ENCODE data around the gene DNM3. TPM values are rescaled to one million over a fixed set of nuclear protein-coding genes. Genes with fewer than 3 reads are reported as not detected.

Gene DNM3
- total RNA-seq, 8 experiments from 2014 or later = 6.1 to 29.1 (median 13.5) TPM

- no peak overlapping the region for H3K27ac ChIP-seq
- ATAC-seq (replicated peaks in 6 of 8) = no peak
- in situ Hi-C loops (cut with MboI; ENCODE audit: low pct_unique_long_range_greater_than_20kb in 2 of 9, low sequenced_read_pairs in 9 of 9, unreplicated experiment in 9 of 9) = no loop called here
- H3K4me1 ChIP-seq (replicated peaks in 1 of 2) = peaks cover 19 to 27% of the 10 kb centered on the region in 2 donors
- no peak overlapping the region for H3K4me3 ChIP-seq
- WGBS, 10 experiments = 86 to 100% (median 95%) methylated on average over 1 to 2 of the region's 2 CpGs; no CpG with 5 or more reads in 3 of the 10 experiments
These were observed 484.8 kb downstream of the DNM3 start for GRCh38 chr1:172326136-172326535.

GRCh38 chr1:172328266-172328665 lies 487.0 kb downstream of the DNM3 start:
- H3K4me1 ChIP-seq (replicated peaks in 1 of 2) = peaks cover 3 to 5% of the 10 kb centered on the region in 2 donors
- ATAC-seq (replicated peaks in 6 of 8) = no peak
- no peak overlapping the region for H3K4me3 ChIP-seq
- in situ Hi-C loops (cut with MboI; ENCODE audit: low pct_unique_long_range_greater_than_20kb in 2 of 9, low sequenced_read_pairs in 9 of 9, unreplicated experiment in 9 of 9) = no loop called here
- no peak overlapping the region for H3K27ac ChIP-seq
- WGBS, 10 experiments = 40 to 88% (median 75%) methylated on average over 1 to 4 of the region's 4 CpGs

- 58 to 95% (median 81%) methylated on average over 1 to 4 of the region's 4 CpGs; no CpG with 5 or more reads in 2 of the 10 experiments for WGBS, 10 experiments
- in situ Hi-C loops (cut with MboI; ENCODE audit: low pct_unique_long_range_greater_than_20kb in 2 of 9, low sequenced_read_pairs in 9 of 9, unreplicated experiment in 9 of 9) = no loop called here
These were observed 490.9 kb downstream of the DNM3 start for GRCh38 chr1:172332230-172332629.

GRCh38 chr1:172335377-172335776 lies 494.1 kb downstream of the DNM3 start:
- H3K4me3 ChIP-seq = no peak overlapping the region
- no peaks in the 10 kb centered on the region for H3K4me1 ChIP-seq (replicated peaks in 1 of 2)
- no peak overlapping the region for H3K27ac ChIP-seq
- in situ Hi-C loops (cut with MboI; ENCODE audit: low pct_unique_long_range_greater_than_20kb in 2 of 9, low sequenced_read_pairs in 9 of 9, unreplicated experiment in 9 of 9) = no loop called here
- no peak for ATAC-seq (replicated peaks in 6 of 8)

More at GRCh38 chr1:172332230-172332629, 490.9 kb downstream of the DNM3 start:
- ATAC-seq (replicated peaks in 6 of 8) = no peak
- Histone ChIP-seq H3K27ac (no peak overlapping the region), H3K4me1 (replicated peaks in 1 of 2) (no peaks in the 10 kb centered on the region), H3K4me3 (no peak overlapping the region)

GRCh38 chr1:172338295-172338735 lies 497.0 kb downstream of the DNM3 start:
- Histone ChIP-seq H3K27ac (no peak overlapping the region), H3K4me1 (replicated peaks in 1 of 2) (peaks cover 0 to 10% of the 10 kb centered on the region in 2 donors), H3K4me3 (no peak overlapping the region)
- 50 to 100% (median 80%) methylated on average over 1 to 4 of the region's 4 CpGs for WGBS, 10 experiments
- ATAC-seq (replicated peaks in 6 of 8) = no peak
- in situ Hi-C loops (cut with MboI; ENCODE audit: low pct_unique_long_range_greater_than_20kb in 2 of 9, low sequenced_read_pairs in 9 of 9, unreplicated experiment in 9 of 9) = no loop called here

GRCh38 chr1:172339842-172340241 lies 498.5 kb downstream of the DNM3 start:
- Histone ChIP-seq H3K4me3 (no peak overlapping the region), H3K4me1 (replicated peaks in 1 of 2) (peaks cover 0 to 11% of the 10 kb centered on the region in 2 donors), H3K27ac (no peak overlapping the region)
- in situ Hi-C loops (cut with MboI; ENCODE audit: low pct_unique_long_range_greater_than_20kb in 2 of 9, low sequenced_read_pairs in 9 of 9, unreplicated experiment in 9 of 9) = no loop called here
- no peak for ATAC-seq (replicated peaks in 6 of 8)

- in situ Hi-C loops (cut with MboI; ENCODE audit: low pct_unique_long_range_greater_than_20kb in 2 of 9, low sequenced_read_pairs in 9 of 9, unreplicated experiment in 9 of 9) = no loop called here
- Histone ChIP-seq H3K27ac (no peak overlapping the region), H3K4me3 (no peak overlapping the region), H3K4me1 (replicated peaks in 1 of 2) (peaks cover 0 to 11% of the 10 kb centered on the region in 2 donors)
- no peak for ATAC-seq (replicated peaks in 6 of 8)
- WGBS, 10 experiments = 82 to 100% (median 100%) methylated on average over 1 of the region's 1 CpG; no CpG with 5 or more reads in 3 of the 10 experiments
These were observed 499.2 kb downstream of the DNM3 start for GRCh38 chr1:172340520-172340919.

- in situ Hi-C loops (cut with MboI; ENCODE audit: low pct_unique_long_range_greater_than_20kb in 2 of 9, low sequenced_read_pairs in 9 of 9, unreplicated experiment in 9 of 9) = no loop called here
- H3K4me3 ChIP-seq = no peak overlapping the region
- ATAC-seq (replicated peaks in 6 of 8) = no peak
- 70 to 100% (median 90%) methylated on average over 1 to 4 of the region's 4 CpGs; no CpG with 5 or more reads in 1 of the 10 experiments for WGBS, 10 experiments
- peaks cover 0 to 11% of the 10 kb centered on the region in 2 donors for H3K4me1 ChIP-seq (replicated peaks in 1 of 2)
- H3K27ac ChIP-seq = no peak overlapping the region
These were observed 500.4 kb downstream of the DNM3 start for GRCh38 chr1:172341697-172342096.

- no peak overlapping the region for H3K4me3 ChIP-seq
- H3K27ac ChIP-seq = no peak overlapping the region
- peaks cover 0 to 11% of the 10 kb centered on the region in 2 donors for H3K4me1 ChIP-seq (replicated peaks in 1 of 2)
- in situ Hi-C loops (cut with MboI; ENCODE audit: low pct_unique_long_range_greater_than_20kb in 2 of 9, low sequenced_read_pairs in 9 of 9, unreplicated experiment in 9 of 9) = no loop called here
- ATAC-seq (replicated peaks in 6 of 8) = peak in 2 of 8 experiments; percentile 30 to 93
- WGBS, 10 experiments = 0 to 76% (median 33%) methylated on average over 1 to 4 of the region's 4 CpGs
These were observed 501.4 kb downstream of the DNM3 start for GRCh38 chr1:172342584-172343239.

DNA sequence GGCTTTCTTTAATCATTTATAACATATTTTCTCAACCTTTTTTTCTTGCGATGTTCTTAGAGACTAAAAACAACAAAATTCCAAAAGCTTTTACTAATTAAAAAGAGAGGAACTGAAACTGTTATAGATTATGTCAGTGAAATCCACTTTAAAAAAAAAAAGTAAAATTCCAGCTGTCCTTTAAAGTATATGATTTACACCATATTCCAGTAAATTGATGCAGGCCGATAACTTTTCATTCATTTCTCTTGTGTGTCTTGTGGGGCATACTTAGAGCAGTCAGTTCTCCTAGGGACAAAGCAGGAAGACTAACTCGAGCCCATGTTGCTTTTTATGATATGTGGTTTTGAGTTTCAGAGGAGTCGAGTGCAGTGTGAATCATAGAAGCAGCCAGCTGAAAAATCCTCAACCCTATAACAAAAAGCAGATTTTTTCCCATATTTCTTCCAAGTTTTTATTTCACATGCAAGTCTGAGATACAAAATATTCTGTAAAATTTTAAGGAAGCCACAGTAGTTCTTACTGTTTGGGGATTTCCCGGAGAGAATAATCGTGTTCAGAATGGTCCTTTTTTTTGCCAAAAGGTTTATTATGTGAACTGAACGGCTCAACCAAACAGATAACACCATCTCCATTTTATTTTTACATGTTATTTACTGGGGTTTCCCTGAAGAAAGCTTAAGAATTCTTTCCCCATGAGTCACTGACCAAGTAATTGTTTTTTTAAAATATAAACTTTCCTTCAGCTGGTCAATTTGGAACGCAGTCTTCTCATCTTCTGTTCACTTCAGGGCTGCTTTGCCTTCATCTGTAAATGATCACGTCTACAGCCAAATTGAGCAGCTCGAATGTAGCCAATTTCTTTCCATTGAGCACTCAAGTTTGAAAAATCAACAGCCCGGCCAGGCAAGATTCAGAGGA lies 502.2 kb downstream of the DNM3 start:
- ATAC-seq (replicated peaks in 6 of 8) = peak in 3 of 8 experiments; percentile 74 to 87 (median 87)
- Histone ChIP-seq H3K4me3 (no peak overlapping the region), H3K27ac (no peak overlapping the region), H3K4me1 (replicated peaks in 1 of 2) (peaks cover 0 to 11% of the 10 kb centered on the region in 2 donors)
- in situ Hi-C loops (cut with MboI; ENCODE audit: low pct_unique_long_range_greater_than_20kb in 2 of 9, low sequenced_read_pairs in 9 of 9, unreplicated experiment in 9 of 9) = no loop called here
- WGBS, 10 experiments = 6 to 78% (median 64%) methylated on average over 4 to 11 of the region's 11 CpGs

DNA sequence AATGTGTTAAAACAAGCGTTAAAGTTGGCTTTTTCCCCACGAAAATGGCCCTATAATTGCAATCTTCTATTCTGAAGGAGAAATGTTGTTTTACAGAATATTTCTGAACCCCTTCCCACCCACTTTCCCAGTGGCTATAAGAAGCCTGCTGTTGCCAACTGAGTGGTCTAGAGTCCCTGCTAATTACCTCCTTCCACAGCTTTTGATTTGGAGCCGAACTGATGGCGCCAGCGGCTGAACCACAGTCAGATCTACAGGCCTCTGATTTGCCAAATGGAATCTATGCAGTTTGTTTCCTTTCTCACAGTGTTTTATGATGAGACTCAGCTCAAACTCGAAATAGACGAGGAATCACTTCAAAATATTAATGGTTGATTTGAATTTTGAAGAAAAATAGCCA lies 503.1 kb downstream of the DNM3 start:
- H3K27ac ChIP-seq = no peak overlapping the region
- in situ Hi-C loops (cut with MboI; ENCODE audit: low pct_unique_long_range_greater_than_20kb in 2 of 9, low sequenced_read_pairs in 9 of 9, unreplicated experiment in 9 of 9) = no loop called here
- no peak overlapping the region for H3K4me3 ChIP-seq
- no peak for ATAC-seq (replicated peaks in 6 of 8)
- WGBS, 10 experiments = 31 to 100% (median 88%) methylated on average over 3 to 7 of the region's 7 CpGs; no CpG with 5 or more reads in 1 of the 10 experiments
- H3K4me1 ChIP-seq (replicated peaks in 1 of 2) = peaks cover 0 to 11% of the 10 kb centered on the region in 2 donors

- no peak overlapping the region for H3K4me3 ChIP-seq
- ATAC-seq (replicated peaks in 6 of 8) = no peak
- in situ Hi-C loops (cut with MboI; ENCODE audit: low pct_unique_long_range_greater_than_20kb in 2 of 9, low sequenced_read_pairs in 9 of 9, unreplicated experiment in 9 of 9) = no loop called here
- 14 to 100% (median 86%) methylated on average over 1 of the region's 1 CpG; no CpG with 5 or more reads in 1 of the 10 experiments for WGBS, 10 experiments
- no peak overlapping the region for H3K27ac ChIP-seq
- peaks cover 0 to 15% of the 10 kb centered on the region in 2 donors for H3K4me1 ChIP-seq (replicated peaks in 1 of 2)
These were observed 503.8 kb downstream of the DNM3 start for GRCh38 chr1:172345077-172345476.

DNA sequence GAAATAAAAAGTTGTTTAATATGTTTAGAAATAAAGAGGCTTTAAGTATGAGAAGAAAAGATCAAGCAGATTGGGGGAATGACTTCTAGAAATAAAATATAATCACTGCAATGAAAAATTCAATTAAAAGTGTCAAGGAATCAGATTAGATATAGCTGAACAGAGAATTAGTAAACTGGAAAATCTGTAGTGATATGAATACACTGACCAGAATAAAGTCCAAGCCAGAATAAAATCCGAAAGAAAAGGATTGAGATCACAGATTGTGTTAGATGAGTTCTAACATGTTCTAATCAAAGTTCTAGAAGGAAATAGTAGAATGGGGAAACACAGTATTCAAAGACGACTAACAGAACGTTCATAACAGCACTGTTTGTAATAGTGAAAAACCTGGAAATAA lies 506.1 kb downstream of the DNM3 start:
- in situ Hi-C loops (cut with MboI; ENCODE audit: low pct_unique_long_range_greater_than_20kb in 2 of 9, low sequenced_read_pairs in 9 of 9, unreplicated experiment in 9 of 9) = no loop called here
- 54 to 95% (median 88%) methylated on average over 2 to 3 of the region's 3 CpGs for WGBS, 10 experiments

More for the DNA sequence above, 506.1 kb downstream of the DNM3 start:
- H3K27ac ChIP-seq = no peak overlapping the region
- H3K4me3 ChIP-seq = no peak overlapping the region
- peaks cover 13 to 32% of the 10 kb centered on the region in 2 donors for H3K4me1 ChIP-seq (replicated peaks in 1 of 2)
- ATAC-seq (replicated peaks in 6 of 8) = no peak

Measured in motor neuron (in vitro differentiated cells).